ENCODE data around the gene CCDC167. TPM values are rescaled to one million over a fixed set of nuclear protein-coding genes. Genes with fewer than 3 reads are reported as not detected.

CCDC167 gene
- total RNA-seq, 2 experiments from 2014 or later, result 52.2 to 55.0 TPM

DNA sequence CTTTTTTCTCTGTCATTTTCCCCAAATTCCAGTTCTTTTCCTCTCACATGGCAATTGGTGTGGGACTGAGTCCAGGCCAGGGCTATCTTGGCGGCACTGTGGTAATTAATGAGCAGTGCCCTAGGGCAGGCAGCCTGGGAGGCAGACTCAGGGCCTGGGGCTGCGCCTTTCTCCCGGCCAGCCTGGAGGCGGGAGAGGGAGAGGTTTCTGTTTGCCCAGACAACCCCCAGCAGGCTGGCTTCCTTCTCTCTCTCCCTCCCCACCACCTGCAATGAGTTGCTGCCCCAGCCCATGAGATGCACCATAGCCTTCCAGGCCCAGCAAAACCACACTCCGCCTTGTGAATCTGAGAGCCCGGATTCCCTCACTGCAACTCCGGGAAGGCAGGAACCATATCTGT, 15.1 kb upstream of the CCDC167 start:
- peak overlapping the region; percentile 78 for H3K4me3 Mint-ChIP-seq
- H3K4me1 Mint-ChIP-seq, result peaks cover 62% of the 10 kb centered on the region
- ChIA-PET POLR2A (interaction anchor here (0.7 to 6.6 kb wide), 9 partner anchors 11 to 183 kb away, joined by 3 to 225 read pairs (median 3); partner anchors contain the start of genes CCDC167 and MDGA1), CTCF (interaction anchor here (0.8 to 3.9 kb wide), 4 partner anchors 13 to 51 kb away, joined by 4 to 33 read pairs (median 14); partner anchors contain the start of gene CCDC167)
- DNase-seq, result no peak
- H3K36me3 Mint-ChIP-seq (ENCODE audit: low read depth), result peaks cover 2% of the 10 kb centered on the region
- H3K9me3 Mint-ChIP-seq, result no peaks in the 10 kb centered on the region
- H3K27ac Mint-ChIP-seq, result peak overlapping the region; percentile 99
- H3K27me3 Mint-ChIP-seq, result no peaks in the 10 kb centered on the region

DNA sequence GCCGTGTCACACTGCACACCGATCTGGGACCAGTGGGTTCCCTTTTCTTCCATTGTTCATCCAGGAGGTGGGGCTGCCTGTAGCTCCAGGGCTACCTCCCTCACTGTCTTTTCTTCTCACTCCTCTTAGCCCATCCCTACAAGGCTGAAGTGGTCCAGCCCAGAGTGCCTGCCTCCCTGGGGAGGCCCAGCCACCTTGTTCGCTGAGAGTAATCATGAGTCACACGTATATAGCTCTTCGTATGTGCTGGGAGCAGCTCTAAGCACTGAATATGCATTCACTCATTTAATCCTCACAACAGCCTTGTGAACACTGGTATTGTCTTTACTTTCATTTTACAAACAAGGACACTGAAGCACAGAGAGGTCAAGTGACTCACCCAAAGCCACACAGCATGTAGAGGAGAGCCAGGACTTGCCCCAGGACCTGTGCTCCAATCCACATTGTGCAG, 14.7 kb upstream of the CCDC167 start:
- Mint-ChIP-seq H3K36me3 (ENCODE audit: low read depth) (peaks cover 2% of the 10 kb centered on the region), H3K27me3 (no peaks in the 10 kb centered on the region), H3K4me3 (peak overlapping the region; percentile 78), H3K9me3 (no peaks in the 10 kb centered on the region), H3K4me1 (peaks cover 62% of the 10 kb centered on the region), H3K27ac (peak overlapping the region; percentile 99)
- peak; percentile 52 for DNase-seq
- CTCF ChIA-PET, result interaction anchor here (0.8 to 1.1 kb wide), 2 partner anchors 12 to 52 kb away, joined by 4 to 12 read pairs; no protein-coding TSS in a partner anchor
- POLR2A ChIA-PET, result interaction anchor here (0.7 to 6.6 kb wide), 7 partner anchors 10 to 183 kb away, joined by 3 to 225 read pairs (median 3); partner anchors contain the start of genes CCDC167 and MDGA1

- CTCF ChIA-PET, result interaction anchor here (1.1 kb wide), 1 partner anchor 11 kb away, joined by 12 read pairs; no protein-coding TSS in a partner anchor
Observed at GRCh38 chr6:37513576-37513975, 13.9 kb upstream of the CCDC167 start.

GRCh38 chr6:37513155-37513554, 13.5 kb upstream of the CCDC167 start:
- H3K27me3 Mint-ChIP-seq, result no peaks in the 10 kb centered on the region
- ChIA-PET POLR2A (interaction anchor here (0.9 kb wide), 1 partner anchor 9 kb away, joined by 5 read pairs; no protein-coding TSS in a partner anchor), CTCF (no interaction called here)
- no peak overlapping the region for H3K4me3 Mint-ChIP-seq
- no peaks in the 10 kb centered on the region for H3K9me3 Mint-ChIP-seq
- peaks cover 55% of the 10 kb centered on the region for H3K4me1 Mint-ChIP-seq
- DNase-seq, result no peak
- no peaks in the 10 kb centered on the region for H3K36me3 Mint-ChIP-seq (ENCODE audit: low read depth)
- H3K27ac Mint-ChIP-seq, result peak overlapping the region; percentile 32

More at GRCh38 chr6:37513576-37513975, 13.9 kb upstream of the CCDC167 start:
- no peak for DNase-seq
- POLR2A ChIA-PET, result interaction anchor here (1.1 to 6.6 kb wide), 3 partner anchors 10 to 184 kb away, joined by 4 to 225 read pairs (median 4); partner anchors contain the start of genes CCDC167 and MDGA1
- Mint-ChIP-seq H3K27me3 (no peaks in the 10 kb centered on the region), H3K4me3 (no peak overlapping the region), H3K27ac (peak overlapping the region; percentile 32), H3K36me3 (ENCODE audit: low read depth) (no peaks in the 10 kb centered on the region), H3K4me1 (peaks cover 55% of the 10 kb centered on the region), H3K9me3 (no peaks in the 10 kb centered on the region)

- no peak for DNase-seq
- Mint-ChIP-seq H3K9me3 (no peaks in the 10 kb centered on the region), H3K4me3 (no peak overlapping the region), H3K27ac (no peak overlapping the region), H3K36me3 (ENCODE audit: low read depth) (no peaks in the 10 kb centered on the region), H3K27me3 (no peaks in the 10 kb centered on the region), H3K4me1 (peaks cover 52% of the 10 kb centered on the region)
- POLR2A ChIA-PET, result interaction anchor here (0.9 to 1.8 kb wide), 2 partner anchors 8 to 11 kb away, joined by 5 to 6 read pairs; no protein-coding TSS in a partner anchor
- CTCF ChIA-PET, result interaction anchor here (0.7 kb wide), 1 partner anchor 43 kb away, joined by 3 read pairs; no protein-coding TSS in a partner anchor
Observed at GRCh38 chr6:37512400-37513011, 12.8 kb upstream of the CCDC167 start.

GRCh38 chr6:37511910-37512399, 12.3 kb upstream of the CCDC167 start:
- Mint-ChIP-seq H3K27ac (no peak overlapping the region), H3K4me3 (no peak overlapping the region), H3K27me3 (no peaks in the 10 kb centered on the region), H3K4me1 (peaks cover 52% of the 10 kb centered on the region), H3K36me3 (ENCODE audit: low read depth) (no peaks in the 10 kb centered on the region), H3K9me3 (no peaks in the 10 kb centered on the region)
- POLR2A ChIA-PET, result interaction anchor here (1.6 to 1.8 kb wide), 2 partner anchors 10 to 17 kb away, joined by 4 to 6 read pairs; no protein-coding TSS in a partner anchor
- DNase-seq, result no peak
- CTCF ChIA-PET, result no interaction called here

- peaks cover 44% of the 10 kb centered on the region for H3K4me1 Mint-ChIP-seq
- ChIA-PET CTCF (no interaction called here), POLR2A (interaction anchor here (1.6 to 1.8 kb wide), 2 partner anchors 9 to 16 kb away, joined by 4 to 6 read pairs; no protein-coding TSS in a partner anchor)
- H3K9me3 Mint-ChIP-seq, result no peaks in the 10 kb centered on the region
- no peak overlapping the region for H3K4me3 Mint-ChIP-seq
- no peaks in the 10 kb centered on the region for H3K36me3 Mint-ChIP-seq (ENCODE audit: low read depth)
- H3K27ac Mint-ChIP-seq, result no peak overlapping the region
- no peak for DNase-seq
- no peaks in the 10 kb centered on the region for H3K27me3 Mint-ChIP-seq
Observed at GRCh38 chr6:37511201-37511600, 11.5 kb upstream of the CCDC167 start.

- ChIA-PET CTCF (interaction anchor here (0.7 kb wide), 1 partner anchor 185 kb away, joined by 3 read pairs; no protein-coding TSS in a partner anchor), POLR2A (interaction anchor here (1.0 to 10.5 kb wide), 4 partner anchors 8 to 190 kb away, joined by 3 to 225 read pairs (median 6); partner anchors contain the start of genes CCDC167 and MDGA1)
- Mint-ChIP-seq H3K9me3 (no peaks in the 10 kb centered on the region), H3K27ac (peak overlapping the region; percentile 30), H3K36me3 (ENCODE audit: low read depth) (no peaks in the 10 kb centered on the region), H3K27me3 (no peaks in the 10 kb centered on the region), H3K4me3 (no peak overlapping the region), H3K4me1 (peaks cover 32% of the 10 kb centered on the region)
- DNase-seq, result peak; percentile 47
Observed at GRCh38 chr6:37507690-37508421, 8.2 kb upstream of the CCDC167 start.

DNA sequence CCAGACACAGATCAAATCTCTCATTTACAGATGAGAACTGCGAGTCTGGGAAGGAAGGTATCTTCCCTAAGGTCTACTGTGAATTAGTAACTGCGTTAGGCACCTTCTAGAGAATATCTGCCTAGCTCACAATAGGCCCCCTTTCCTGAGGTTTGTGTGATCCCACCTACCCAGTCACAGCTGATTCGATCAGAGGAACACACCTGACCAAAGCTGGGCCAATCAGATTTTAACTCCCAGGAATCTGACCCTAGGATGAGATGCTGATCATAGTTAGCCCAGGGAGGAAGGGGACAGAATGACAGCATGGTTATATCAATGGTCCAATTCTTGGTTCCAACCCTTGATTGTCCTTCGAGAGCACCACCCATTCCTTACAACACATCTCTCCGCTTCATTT, 7.4 kb upstream of the CCDC167 start:
- ChIA-PET POLR2A (interaction anchor here (10.5 kb wide), 1 partner anchor 10 kb away, joined by 225 read pairs; no protein-coding TSS in a partner anchor), CTCF (interaction anchor here (0.6 to 0.8 kb wide), 2 partner anchors 59 to 610 kb away, joined by 3 read pairs; no protein-coding TSS in a partner anchor)
- H3K4me1 Mint-ChIP-seq, result peaks cover 39% of the 10 kb centered on the region
- no peaks in the 10 kb centered on the region for H3K9me3 Mint-ChIP-seq
- no peak for DNase-seq
- no peaks in the 10 kb centered on the region for H3K36me3 Mint-ChIP-seq (ENCODE audit: low read depth)
- no peak overlapping the region for H3K27ac Mint-ChIP-seq
- no peak overlapping the region for H3K4me3 Mint-ChIP-seq
- H3K27me3 Mint-ChIP-seq, result no peaks in the 10 kb centered on the region

DNA sequence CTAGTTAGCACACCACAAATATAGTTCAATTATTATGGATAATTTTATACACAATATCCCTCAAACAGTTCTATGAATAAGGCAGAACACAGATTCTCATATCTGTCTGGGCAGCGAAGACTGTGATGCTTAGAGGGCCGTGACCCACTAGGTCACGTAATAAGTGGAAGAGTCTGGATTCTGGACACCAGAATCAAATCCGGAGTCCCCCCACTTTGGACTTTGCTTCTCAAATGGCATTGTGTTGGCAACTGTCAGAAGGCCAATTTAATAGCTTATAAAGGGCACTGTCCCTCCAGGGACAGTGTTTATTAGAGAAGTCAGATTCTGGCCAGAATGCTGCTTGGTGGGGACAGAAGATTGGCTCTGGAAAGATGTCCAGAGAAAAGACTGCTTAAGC, 6.8 kb upstream of the CCDC167 start:
- Mint-ChIP-seq H3K9me3 (no peaks in the 10 kb centered on the region), H3K27ac (no peak overlapping the region), H3K4me1 (peaks cover 45% of the 10 kb centered on the region), H3K36me3 (ENCODE audit: low read depth) (no peaks in the 10 kb centered on the region), H3K27me3 (no peaks in the 10 kb centered on the region), H3K4me3 (no peak overlapping the region)
- no peak for DNase-seq
- POLR2A ChIA-PET, result interaction anchor here (0.6 to 10.5 kb wide), 2 partner anchors 11 to 74 kb away, joined by 3 to 225 read pairs; partner anchors contain the start of gene CMTR1
- CTCF ChIA-PET, result interaction anchor here (0.8 kb wide), 1 partner anchor 59 kb away, joined by 3 read pairs; no protein-coding TSS in a partner anchor

DNA sequence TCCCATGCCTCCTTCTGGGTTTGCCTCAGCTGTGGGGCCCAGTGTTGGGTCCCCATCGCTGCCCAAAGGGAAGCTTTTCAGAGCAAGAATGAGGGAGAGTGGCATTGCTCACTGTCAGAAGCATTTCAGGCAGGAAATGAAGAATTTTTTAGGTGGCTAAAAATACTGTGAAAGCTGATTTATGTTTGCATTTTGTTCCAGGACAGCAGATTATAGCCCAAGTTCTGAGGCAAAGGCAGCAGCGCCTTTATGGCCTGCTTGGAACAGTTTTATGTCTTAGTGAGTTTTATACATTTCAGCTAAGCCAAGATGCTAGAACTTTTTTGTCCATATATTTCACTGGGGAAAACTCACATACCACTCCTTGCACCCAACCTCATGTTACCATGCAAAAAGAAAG, 4.3 kb upstream of the CCDC167 start:
- Mint-ChIP-seq H3K9me3 (no peaks in the 10 kb centered on the region), H3K27me3 (no peaks in the 10 kb centered on the region), H3K4me1 (peaks cover 63% of the 10 kb centered on the region), H3K27ac (no peak overlapping the region), H3K36me3 (ENCODE audit: low read depth) (peaks cover 3% of the 10 kb centered on the region), H3K4me3 (no peak overlapping the region)
- POLR2A ChIA-PET, result interaction anchor here (0.6 to 10.5 kb wide), 6 partner anchors 9 to 452 kb away, joined by 3 to 225 read pairs (median 12); partner anchors contain the start of gene CMTR1
- CTCF ChIA-PET, result interaction anchor here (0.6 to 1.9 kb wide), 3 partner anchors 10 to 231 kb away, joined by 3 to 6 read pairs (median 4); no protein-coding TSS in a partner anchor
- DNase-seq, result no peak

DNA sequence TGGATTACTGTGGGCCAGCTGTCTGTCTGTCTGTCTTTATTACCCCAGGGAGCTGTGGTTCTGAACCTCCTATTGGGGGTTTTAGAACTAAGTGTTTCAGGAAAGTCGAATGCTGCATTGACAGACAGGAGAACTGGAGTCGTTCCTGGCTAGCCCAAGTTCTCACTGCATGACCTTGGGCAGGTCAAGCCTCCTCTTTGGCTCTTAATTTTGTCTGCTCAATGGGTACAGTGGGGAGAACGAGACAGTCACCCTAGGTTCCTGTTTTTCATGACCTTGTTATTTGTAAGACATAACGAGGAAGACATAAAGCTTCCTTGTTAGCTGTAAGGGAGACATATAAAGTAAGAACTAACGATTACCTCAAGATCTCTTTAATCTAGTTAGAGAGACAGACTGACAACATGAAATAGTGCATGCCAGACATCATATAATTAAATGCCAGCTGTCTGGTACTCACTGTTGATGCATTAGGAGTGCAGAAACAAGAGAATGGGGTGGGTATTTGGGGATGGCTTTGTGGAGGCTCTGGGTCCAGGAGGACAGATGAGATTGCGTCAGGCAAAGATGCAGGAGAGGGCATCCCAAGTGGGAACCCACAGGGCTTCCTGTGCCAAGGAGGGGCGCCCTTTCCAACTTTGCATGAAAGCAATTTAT, 3.7 kb upstream of the CCDC167 start:
- H3K36me3 Mint-ChIP-seq (ENCODE audit: low read depth), result peaks cover 3% of the 10 kb centered on the region
- H3K27ac Mint-ChIP-seq, result peak overlapping the region; percentile 97
- H3K4me1 Mint-ChIP-seq, result peaks cover 65% of the 10 kb centered on the region
- POLR2A ChIA-PET, result interaction anchor here (0.6 to 10.5 kb wide), 9 partner anchors 9 to 630 kb away, joined by 3 to 225 read pairs (median 3); partner anchors contain the start of genes CMTR1, TBC1D22B and TMEM217
- H3K27me3 Mint-ChIP-seq, result no peaks in the 10 kb centered on the region
- CTCF ChIA-PET, result interaction anchor here (0.6 to 4.6 kb wide), 5 partner anchors 9 to 231 kb away, joined by 3 to 33 read pairs (median 6); no protein-coding TSS in a partner anchor
- no peak overlapping the region for H3K4me3 Mint-ChIP-seq
- no peaks in the 10 kb centered on the region for H3K9me3 Mint-ChIP-seq
- no peak for DNase-seq
